Activated CD8-positive, alpha-beta memory T cell treated with anti-CD3 and anti-CD28 coated beads, Interleukin-2, amount 50 U/mL, for 24 hours (primary cell): ENCODE measurements around the gene NUBPL.
"Not testable (repeated sequence)": the region's sequence is repeated elsewhere in the genome, so short reads cannot be mapped to it uniquely, and the experiment has no call there.

Experiments used
- DNase-seq: peaks from one replicate; pipeline ENCODE4 v3.0.0-alpha.2; 2020; ENCODE audit errors: extremely low read depth

The NUBPL gene

GRCh38 chr14:31813724-31814490, 252.7 kb downstream of the NUBPL start:
- not testable (repeated sequence) for DNase-seq

- no peak for DNase-seq
These were observed 258.1 kb downstream of the NUBPL start for GRCh38 chr14:31819281-31819680.

- no peak for DNase-seq
These were observed 264.3 kb downstream of the NUBPL start for GRCh38 chr14:31825459-31825858.

- no peak for DNase-seq
These were observed 266.1 kb downstream of the NUBPL start for GRCh38 chr14:31827325-31827724.

- no peak for DNase-seq
These were observed 268.0 kb downstream of the NUBPL start for GRCh38 chr14:31828946-31829868.

- no peak for DNase-seq
These were observed 273.4 kb downstream of the NUBPL start for GRCh38 chr14:31834616-31835015.

- no peak for DNase-seq
These were observed 273.8 kb downstream of the NUBPL start for GRCh38 chr14:31835049-31835448.

GRCh38 chr14:31837031-31837430, 275.8 kb downstream of the NUBPL start:
- DNase-seq: no peak

GRCh38 chr14:31842899-31843298, 281.7 kb downstream of the NUBPL start:
- no peak for DNase-seq

GRCh38 chr14:31843361-31844091, 282.3 kb downstream of the NUBPL start:
- no peak for DNase-seq

GRCh38 chr14:31854508-31855075, 293.4 kb downstream of the NUBPL start:
- no peak for DNase-seq

- DNase-seq: no peak
These were observed 294.1 kb downstream of the NUBPL start for GRCh38 chr14:31855262-31855661.

GRCh38 chr14:31856003-31856402, 294.8 kb downstream of the NUBPL start:
- not testable (repeated sequence) for DNase-seq

- DNase-seq: no peak
These were observed 297.7 kb downstream of the NUBPL start for GRCh38 chr14:31858868-31859267.

GRCh38 chr14:31864937-31865855, 304.0 kb downstream of the NUBPL start:
- DNase-seq: no peak

GRCh38 chr14:31867570-31867969, 306.4 kb downstream of the NUBPL start:
- DNase-seq: no peak

- DNase-seq: not testable (repeated sequence)
These were observed 306.9 kb downstream of the NUBPL start for GRCh38 chr14:31868096-31868495.

- no peak for DNase-seq
These were observed 315.5 kb downstream of the NUBPL start for GRCh38 chr14:31876741-31877140.

GRCh38 chr14:31877255-31877798, 316.1 kb downstream of the NUBPL start:
- no peak for DNase-seq

- DNase-seq: no peak
These were observed 318.6 kb downstream of the NUBPL start for GRCh38 chr14:31879661-31880348.
